AG04450 (cell line): Measurements from ENCODE around the gene BABAM2. TPM values are rescaled to one million over a fixed set of nuclear protein-coding genes. Genes with fewer than 3 reads are reported as not detected.
A peak's percentile ranks its signal among the peaks of the same experiment; 100 is the strongest.

Experiments used
- CTCF ChIA-PET: fragments of 300-600, 350-600 bp; formaldehyde crosslinking; extraction: SDS; loops from one replicate; lab custom pipeline; 2022; ENCODE audit warnings: antibody characterized with exemption, inconsistent platforms; lab: Charles Lee
- POLR2A ChIA-PET: fragments of 350-600 bp; formaldehyde crosslinking; extraction: SDS; loops from one replicate; lab custom pipeline; 2021; ENCODE audit warnings: antibody characterized with exemption, inconsistent platforms; lab: Yijun Ruan, JAX
- DNase-seq: peaks from one replicate; pipeline ENCODE4 v3.0.0-alpha.2; 2011; ENCODE audit warnings: low read depth, low spot score
- H3K27ac ChIP-seq: one replicate; pipeline ENCODE4 v1.5.1; 2012; ENCODE audit warnings: low read depth, low read length, control low read depth
- H3K27me3 ChIP-seq: one replicate; pipeline ENCODE4 v1.6.0; 2012; ENCODE audit warnings: low read length; ENCODE audit not compliant: control insufficient read depth, insufficient read depth
- H3K4me3 ChIP-seq: 2 replicates; pipeline ENCODE4 v1.5.1; 2011; ENCODE audit warnings: mild to moderate bottlenecking, low read depth, low read length, control low read depth
- H3K9me3 ChIP-seq: 2 replicates; pipeline ENCODE4 v1.5.1; 2012; ENCODE audit warnings: low read length; ENCODE audit not compliant: control insufficient read depth, insufficient read depth
- CTCF ChIP-seq: IDR thresholded peaks from 2 replicates; pipeline ENCODE4 v1.5.1; 2011; ENCODE audit warnings: low read depth, low read length, control low read depth, inconsistent platforms
- polyA plus RNA-seq: library from polyadenylated mRNA; depleted of rRNA; stranded (reverse); fragments of >200 nt; gene quantifications from 2 replicates; pipeline ENCODE4 v1.2.3, GENCODE V29; 2011

The BABAM2 gene
- polyA plus RNA-seq, 1 experiment = 44.5 TPM

- H3K9me3 ChIP-seq = no peaks in the 10 kb centered on the region
- H3K27me3 ChIP-seq = no peaks in the 10 kb centered on the region
- no peak overlapping the region for H3K4me3 ChIP-seq
- TF ChIP-seq CTCF = no peak
- CTCF ChIA-PET = no interaction called here
- peak overlapping the region; percentile 4 for H3K27ac ChIP-seq
- DNase-seq = no peak
- POLR2A ChIA-PET = interaction anchor here (0.6 kb wide), 1 partner anchor 21 kb away, joined by 3 read pairs; no protein-coding TSS in a partner anchor
Observed at GRCh38 chr2:28185153-28185552, 294.6 kb downstream of the BABAM2 start.

GRCh38 chr2:28185891-28186290, 295.4 kb downstream of the BABAM2 start:
- Histone ChIP-seq H3K27ac (peak overlapping the region; percentile 58), H3K4me3 (no peak overlapping the region), H3K9me3 (no peaks in the 10 kb centered on the region), H3K27me3 (no peaks in the 10 kb centered on the region)
- CTCF ChIA-PET = no interaction called here
- POLR2A ChIA-PET = no interaction called here
- no peak for TF ChIP-seq CTCF
- peak; percentile 50 for DNase-seq

GRCh38 chr2:28187186-28187585, 296.7 kb downstream of the BABAM2 start:
- Histone ChIP-seq H3K27ac (no peak overlapping the region), H3K9me3 (no peaks in the 10 kb centered on the region), H3K27me3 (no peaks in the 10 kb centered on the region), H3K4me3 (no peak overlapping the region)
- POLR2A ChIA-PET = interaction anchor here (1.0 kb wide), 1 partner anchor 37 kb away, joined by 6 read pairs; no protein-coding TSS in a partner anchor
- CTCF ChIA-PET = no interaction called here
- DNase-seq = no peak
- TF ChIP-seq CTCF = no peak

GRCh38 chr2:28188436-28188835, 297.9 kb downstream of the BABAM2 start:
- ChIA-PET POLR2A (no interaction called here), CTCF (no interaction called here)
- DNase-seq = no peak
- no peak overlapping the region for H3K27ac ChIP-seq
- TF ChIP-seq CTCF = no peak
- no peak overlapping the region for H3K4me3 ChIP-seq
- no peaks in the 10 kb centered on the region for H3K27me3 ChIP-seq
- H3K9me3 ChIP-seq = no peaks in the 10 kb centered on the region

GRCh38 chr2:28193630-28194403, 303.3 kb downstream of the BABAM2 start:
- Histone ChIP-seq H3K27me3 (no peaks in the 10 kb centered on the region), H3K27ac (no peak overlapping the region), H3K9me3 (no peaks in the 10 kb centered on the region), H3K4me3 (no peak overlapping the region)
- TF ChIP-seq CTCF = no peak
- ChIA-PET CTCF (no interaction called here), POLR2A (no interaction called here)
- DNase-seq = no peak
